H54 (cell line): Measurements from ENCODE around the gene TEDC1.

Experiments used
- DNase-seq: peaks from one replicate; pipeline ENCODE4 v3.0.0; 2011; ENCODE audit warnings: low spot score, mixed read lengths; ENCODE audit not compliant: insufficient read length
- FAIRE-seq: peaks from 3 replicates; lab custom pipeline; 2011; peaks lifted over from hg19 to GRCh38; lab: Jason Lieb, UNC
- POLR2A ChIP-seq: IDR thresholded peaks from 2 replicates; pipeline ENCODE4 v1.6.1; 2011; ENCODE audit warnings: low read depth, mild to moderate bottlenecking, low read length

The TEDC1 gene

DNA sequence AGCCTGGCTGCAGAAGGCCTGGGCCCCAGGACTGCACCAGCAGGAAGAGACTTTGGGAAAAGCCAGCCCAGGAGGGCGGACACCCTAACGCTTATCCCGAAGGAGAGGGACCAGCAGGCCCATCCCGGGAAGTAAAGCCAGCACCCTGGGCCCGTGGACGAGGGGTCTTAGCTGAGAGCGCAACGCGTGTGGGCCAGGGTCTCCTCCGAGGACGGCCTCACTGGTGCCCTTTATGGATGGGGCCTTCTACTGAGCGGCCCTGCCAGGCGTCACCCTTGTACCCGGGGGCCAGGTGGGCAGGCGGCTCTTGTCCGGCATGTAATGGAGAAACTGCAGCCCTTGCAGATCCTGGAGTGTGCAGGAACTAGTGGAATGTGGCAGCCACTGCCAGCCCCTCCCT is 14.1 kb downstream of the TEDC1 start:
- no peak for TF ChIP-seq POLR2A
- FAIRE-seq: no peak
- DNase-seq: no peak

DNA sequence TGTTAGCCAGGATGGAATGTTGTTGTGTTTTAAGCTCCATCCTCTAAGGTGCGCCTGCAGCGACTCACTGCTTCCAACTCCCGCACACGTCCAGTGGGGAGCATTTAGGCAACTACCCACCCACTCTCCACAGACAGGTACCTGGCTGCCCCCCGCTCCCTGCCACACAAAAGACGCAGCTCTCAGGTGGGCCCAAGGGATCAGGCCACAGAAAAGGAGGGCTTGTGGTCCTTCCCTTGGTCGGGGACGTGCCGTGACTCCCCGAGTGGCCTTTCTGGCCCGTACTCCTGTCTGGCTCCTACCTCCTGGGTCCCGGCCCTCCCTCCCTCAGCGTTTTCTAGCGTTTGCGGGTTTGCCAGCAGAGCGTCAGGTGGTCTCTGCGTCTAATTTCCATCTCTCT is 16.2 kb downstream of the TEDC1 start:
- no peak for DNase-seq
- no peak for FAIRE-seq
- TF ChIP-seq POLR2A: no peak

DNA sequence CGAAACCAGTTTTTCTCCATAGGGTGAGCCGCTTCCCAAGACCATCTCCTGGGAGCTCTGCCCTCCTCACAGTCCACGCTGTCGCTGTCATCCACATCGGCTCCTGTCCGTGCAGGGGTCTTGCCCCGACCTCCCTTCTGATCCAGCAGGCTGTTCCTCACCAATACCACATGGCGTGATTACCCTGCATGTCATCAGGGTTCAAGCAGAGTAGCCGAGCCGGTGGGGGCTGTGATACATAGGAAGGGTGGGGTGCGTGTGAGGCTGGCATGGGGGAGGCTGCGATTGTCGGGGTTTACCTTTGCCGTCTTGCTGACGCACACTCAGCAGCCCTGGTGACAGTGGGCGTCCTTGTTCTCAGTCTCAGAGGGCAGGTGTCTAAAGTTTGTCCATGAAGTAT is 17.0 kb downstream of the TEDC1 start:
- no peak for TF ChIP-seq POLR2A
- DNase-seq: no peak
- no peak for FAIRE-seq

GRCh38 chr14:105508601-105509000 is 17.6 kb downstream of the TEDC1 start:
- FAIRE-seq (no peak), DNase-seq (no peak)
- TF ChIP-seq POLR2A: no peak

DNA sequence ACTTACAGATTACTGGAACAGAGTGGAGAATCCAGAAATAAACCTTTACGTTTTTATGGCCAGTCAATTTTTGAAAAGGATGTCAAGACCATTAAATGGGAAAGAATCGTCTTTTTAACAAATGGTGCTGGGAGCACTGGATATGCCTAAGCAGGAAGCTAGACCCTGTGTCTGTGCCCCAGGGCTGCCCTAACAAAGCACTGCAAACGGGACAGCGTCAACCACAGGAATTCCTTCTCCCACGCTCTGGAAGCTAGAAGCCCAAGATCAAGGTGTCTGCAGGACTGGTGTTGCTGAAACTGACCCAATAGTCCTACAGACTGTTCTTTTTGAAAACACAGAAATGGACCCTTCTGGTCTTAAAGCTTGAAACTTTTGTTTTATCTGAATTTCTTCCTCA is 26.1 kb downstream of the TEDC1 start:
- TF ChIP-seq POLR2A: no peak
- DNase-seq (no peak), FAIRE-seq (no peak)

DNA sequence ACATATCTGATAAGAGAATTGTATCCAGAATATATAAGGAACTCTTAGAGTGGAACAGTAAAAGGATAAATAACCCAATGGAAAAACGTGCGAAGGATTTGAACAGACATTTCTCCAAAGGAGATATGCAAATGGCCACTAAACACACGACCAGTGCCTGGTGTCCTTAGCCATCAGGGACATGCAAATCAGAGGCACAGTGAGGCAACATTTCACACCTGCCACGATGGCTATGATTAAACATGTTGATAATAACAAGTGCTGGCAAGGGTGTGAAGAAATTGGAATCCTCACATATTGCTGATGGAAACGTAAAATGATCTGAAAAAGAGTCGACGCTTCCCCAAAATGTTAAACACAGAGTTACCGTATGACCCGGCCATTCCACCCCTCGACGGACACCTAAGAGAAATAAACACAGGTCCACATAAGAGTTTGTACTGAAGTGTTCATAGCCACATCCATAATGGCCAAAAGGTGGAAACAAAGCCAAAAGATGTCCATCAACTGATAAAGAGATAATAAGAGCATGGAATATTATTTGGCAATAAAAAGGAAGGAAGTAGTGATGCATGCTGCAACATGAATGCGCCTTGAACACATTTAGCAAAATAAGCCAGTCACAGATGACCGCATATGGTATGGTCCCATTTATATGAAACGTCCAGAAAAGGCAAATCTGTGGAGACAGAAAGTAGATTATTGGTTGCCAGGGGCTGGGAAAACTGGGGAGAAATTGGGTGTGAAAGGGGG is 29.1 kb downstream of the TEDC1 start:
- no peak for FAIRE-seq
- DNase-seq: no peak
- TF ChIP-seq POLR2A: no peak

DNA sequence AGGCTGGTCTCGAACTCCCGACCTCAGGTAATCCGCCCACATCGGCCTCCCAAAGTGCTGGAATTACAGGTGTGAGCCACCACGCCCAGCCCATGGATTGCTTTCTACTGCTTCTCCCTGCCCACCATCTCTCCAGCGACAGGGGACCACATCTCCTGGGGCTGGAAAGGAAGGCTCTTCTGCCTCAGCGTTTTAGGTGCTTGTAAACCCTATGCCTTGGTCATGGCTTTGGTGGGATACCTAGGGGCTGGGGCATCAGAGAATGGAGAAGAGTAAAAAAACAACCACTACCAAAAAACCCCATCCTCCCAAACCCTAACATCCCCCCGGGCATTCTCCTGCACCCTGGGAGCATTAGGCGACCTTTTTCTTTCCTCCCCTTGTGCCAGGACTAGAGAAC is 34.3 kb downstream of the TEDC1 start:
- no peak for DNase-seq
- FAIRE-seq: no peak
- TF ChIP-seq POLR2A: no peak

DNA sequence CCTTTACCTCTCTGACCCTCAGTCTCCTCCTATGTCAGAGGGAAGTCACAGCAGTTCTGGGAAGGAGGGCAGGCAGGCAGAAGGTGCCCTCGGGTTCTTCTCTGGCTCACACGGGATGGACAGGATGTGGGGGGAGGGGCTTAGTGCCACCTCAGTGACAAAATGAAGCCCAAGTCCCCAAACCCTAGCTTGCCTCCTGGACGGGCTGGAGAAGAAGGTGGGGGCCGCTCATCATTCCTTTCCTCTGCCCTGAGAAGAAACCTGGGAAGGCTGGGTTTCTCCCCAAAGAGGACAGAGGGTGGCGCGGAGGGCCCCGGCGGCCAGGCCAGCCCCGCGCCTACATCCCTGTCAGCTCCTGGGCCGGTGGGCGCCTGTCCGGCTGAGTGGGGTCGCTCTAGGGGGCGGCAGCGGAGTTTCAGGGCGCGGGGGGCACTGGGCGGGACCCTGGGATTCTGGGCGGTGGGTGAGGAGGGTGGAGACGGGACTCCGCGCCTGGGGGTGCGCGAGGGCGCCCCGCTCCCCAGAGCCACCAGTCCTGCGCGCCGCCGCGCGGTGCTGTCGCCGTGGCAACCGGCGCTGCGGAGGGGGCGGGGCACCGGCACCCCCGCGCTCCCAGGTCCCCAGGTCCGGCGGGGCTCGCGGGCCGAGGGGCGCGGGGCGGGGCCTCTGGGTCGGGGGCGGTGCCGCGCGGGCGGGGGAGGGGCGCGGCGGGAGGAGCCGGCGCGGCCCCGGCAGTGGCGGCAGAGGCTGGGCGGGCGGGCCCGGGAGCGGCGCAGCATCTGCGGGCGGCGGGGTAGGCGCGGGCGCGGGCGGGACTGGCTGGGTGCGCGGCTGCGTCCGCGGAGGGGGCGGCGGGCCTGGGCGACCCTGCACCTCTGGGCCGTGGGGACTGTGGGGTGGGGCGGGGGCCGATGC is 35.1 kb downstream of the TEDC1 start, which contains the start of gene TMEM121:
Gene TMEM121 (plus strand): TSS at position 723 of the 915 bp plus-strand sequence. CDS start 2,252 bp downstream, outside the sequence.
- TF ChIP-seq POLR2A: no peak
- DNase-seq: no peak
- no peak for FAIRE-seq

DNA sequence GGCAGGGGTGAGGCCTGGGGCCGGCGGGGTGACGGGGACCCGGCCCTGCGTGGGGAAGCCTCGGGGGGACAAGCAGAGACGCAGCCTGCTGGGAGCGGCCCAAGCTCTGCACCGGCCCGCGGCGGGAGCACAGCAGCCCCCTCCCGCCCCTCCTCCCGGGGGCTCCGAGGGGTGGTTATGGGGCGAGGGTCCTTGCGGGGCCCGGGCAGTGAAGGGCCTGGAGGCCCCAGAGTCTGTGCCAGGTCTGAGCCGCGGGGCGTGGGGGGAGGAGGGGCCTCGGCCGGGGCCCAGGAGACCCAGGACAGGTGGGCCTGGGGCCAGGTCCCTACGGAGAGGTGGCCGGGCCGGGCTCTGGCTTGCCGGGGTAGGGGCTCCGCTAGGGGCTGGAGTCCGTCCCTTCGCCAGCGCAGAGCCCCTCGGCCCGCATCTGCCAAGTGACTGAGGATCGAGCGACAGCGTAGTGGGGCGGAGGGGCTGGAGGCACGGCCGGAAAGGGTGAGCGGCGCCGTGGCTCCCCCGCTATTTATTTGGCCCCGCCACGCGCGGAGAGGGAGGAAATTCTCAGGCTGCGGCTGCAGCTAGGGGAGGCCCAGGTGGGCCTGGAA is 35.8 kb downstream of the TEDC1 start:
- FAIRE-seq: no peak
- no peak for DNase-seq
- no peak for TF ChIP-seq POLR2A

GRCh38 chr14:105527381-105527825 is 36.4 kb downstream of the TEDC1 start:
- TF ChIP-seq POLR2A: no peak
- DNase-seq (no peak), FAIRE-seq (no peak)

- DNase-seq (peak; percentile 99), FAIRE-seq (no peak)
- peak; percentile 34; the same call in 1 of the 2 replicates for TF ChIP-seq POLR2A
These were observed 37.0 kb downstream of the TEDC1 start for GRCh38 chr14:105527826-105528585.

DNA sequence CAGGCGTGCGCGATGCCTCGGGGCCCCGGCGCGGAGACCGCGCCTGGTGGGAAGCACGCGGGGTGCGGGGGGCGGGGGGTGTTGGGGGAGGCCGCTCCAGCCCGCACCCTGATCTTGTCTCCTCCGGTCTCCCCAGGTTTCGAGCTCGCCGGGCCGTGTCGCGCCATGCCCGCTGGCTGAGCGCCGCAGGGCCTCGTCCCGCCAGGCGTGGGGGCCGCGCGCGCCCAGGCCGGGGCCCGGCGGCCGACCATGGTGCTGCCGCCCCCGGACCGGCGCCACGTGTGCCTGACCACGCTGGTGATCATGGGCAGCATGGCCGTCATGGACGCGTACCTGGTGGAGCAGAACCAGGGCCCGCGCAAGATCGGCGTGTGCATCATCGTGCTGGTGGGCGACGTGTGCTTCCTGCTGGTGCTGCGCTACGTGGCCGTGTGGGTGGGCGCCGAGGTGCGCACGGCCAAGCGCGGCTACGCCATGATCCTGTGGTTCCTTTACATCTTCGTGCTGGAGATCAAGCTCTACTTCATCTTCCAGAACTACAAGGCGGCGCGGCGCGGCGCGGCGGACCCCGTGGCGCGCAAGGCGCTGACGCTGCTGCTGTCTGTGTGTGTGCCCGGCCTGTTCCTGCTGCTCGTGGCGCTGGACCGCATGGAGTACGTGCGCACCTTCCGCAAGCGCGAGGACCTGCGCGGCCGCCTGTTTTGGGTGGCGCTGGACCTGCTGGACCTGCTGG is 37.7 kb downstream of the TEDC1 start:
- DNase-seq (no peak), FAIRE-seq (no peak)
- no peak for TF ChIP-seq POLR2A

DNA sequence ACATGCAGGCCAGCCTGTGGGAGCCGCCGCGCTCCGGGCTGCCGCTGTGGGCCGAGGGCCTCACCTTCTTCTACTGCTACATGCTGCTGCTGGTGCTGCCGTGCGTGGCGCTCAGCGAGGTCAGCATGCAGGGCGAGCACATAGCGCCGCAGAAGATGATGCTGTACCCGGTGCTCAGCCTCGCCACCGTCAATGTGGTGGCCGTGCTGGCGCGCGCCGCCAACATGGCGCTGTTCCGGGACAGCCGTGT is 38.2 kb downstream of the TEDC1 start:
- DNase-seq: no peak
- no peak for FAIRE-seq
- TF ChIP-seq POLR2A: no peak
